ENCODE results near the gene VSIG10.

DNA sequence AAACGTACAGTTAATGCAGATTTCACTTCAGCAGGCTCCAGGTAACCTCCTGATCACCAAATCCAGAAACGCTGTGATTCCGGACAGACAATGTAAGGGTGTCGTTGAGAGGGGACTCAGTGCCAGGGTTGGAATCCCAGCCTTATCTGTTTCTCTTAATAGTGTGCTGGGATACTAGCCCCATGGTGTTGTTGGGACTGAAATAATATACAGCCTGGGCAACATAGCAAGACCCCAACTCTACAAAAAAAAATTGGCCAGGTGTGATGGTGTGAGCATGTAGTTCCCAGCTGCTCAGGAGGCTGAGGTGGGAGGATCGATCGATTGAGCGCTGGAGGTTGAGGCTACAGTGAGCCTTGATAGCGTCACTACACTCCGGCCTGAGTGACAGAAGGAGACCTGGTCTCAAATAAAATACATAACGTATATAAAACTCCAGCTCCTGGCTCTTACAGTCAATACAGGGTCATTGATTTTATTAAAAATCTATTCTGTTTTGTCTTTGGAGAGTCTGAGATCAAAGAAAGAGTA lies 33.4 kb upstream of the VSIG10 start:
- TF ChIP-seq, protein P1, sequence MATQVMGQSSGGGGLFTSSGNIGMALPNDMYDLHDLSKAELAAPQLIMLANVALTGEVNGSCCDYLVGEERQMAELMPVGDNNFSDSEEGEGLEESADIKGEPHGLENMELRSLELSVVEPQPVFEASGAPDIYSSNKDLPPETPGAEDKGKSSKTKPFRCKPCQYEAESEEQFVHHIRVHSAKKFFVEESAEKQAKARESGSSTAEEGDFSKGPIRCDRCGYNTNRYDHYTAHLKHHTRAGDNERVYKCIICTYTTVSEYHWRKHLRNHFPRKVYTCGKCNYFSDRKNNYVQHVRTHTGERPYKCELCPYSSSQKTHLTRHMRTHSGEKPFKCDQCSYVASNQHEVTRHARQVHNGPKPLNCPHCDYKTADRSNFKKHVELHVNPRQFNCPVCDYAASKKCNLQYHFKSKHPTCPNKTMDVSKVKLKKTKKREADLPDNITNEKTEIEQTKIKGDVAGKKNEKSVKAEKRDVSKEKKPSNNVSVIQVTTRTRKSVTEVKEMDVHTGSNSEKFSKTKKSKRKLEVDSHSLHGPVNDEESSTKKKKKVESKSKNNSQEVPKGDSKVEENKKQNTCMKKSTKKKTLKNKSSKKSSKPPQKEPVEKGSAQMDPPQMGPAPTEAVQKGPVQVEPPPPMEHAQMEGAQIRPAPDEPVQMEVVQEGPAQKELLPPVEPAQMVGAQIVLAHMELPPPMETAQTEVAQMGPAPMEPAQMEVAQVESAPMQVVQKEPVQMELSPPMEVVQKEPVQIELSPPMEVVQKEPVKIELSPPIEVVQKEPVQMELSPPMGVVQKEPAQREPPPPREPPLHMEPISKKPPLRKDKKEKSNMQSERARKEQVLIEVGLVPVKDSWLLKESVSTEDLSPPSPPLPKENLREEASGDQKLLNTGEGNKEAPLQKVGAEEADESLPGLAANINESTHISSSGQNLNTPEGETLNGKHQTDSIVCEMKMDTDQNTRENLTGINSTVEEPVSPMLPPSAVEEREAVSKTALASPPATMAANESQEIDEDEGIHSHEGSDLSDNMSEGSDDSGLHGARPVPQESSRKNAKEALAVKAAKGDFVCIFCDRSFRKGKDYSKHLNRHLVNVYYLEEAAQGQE (IDR thresholded peaks at IDR 0.05; ENCODE audit: low read depth), result no peak
- TF ChIP-seq, protein P2, sequence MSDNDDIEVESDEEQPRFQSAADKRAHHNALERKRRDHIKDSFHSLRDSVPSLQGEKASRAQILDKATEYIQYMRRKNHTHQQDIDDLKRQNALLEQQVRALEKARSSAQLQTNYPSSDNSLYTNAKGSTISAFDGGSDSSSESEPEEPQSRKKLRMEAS (IDR thresholded peaks at IDR 0.05), result no peak

Data from Ishikawa (cell line).